GM21737 (cell line): ENCODE results near the gene PRKAR2B.

Experiments used
- ATAC-seq: cut with Tn5 transposase; IDR thresholded peaks from one replicate; pipeline ENCODE4 v1.9.1; 2021; ENCODE audit warnings: mild to moderate bottlenecking, moderate library complexity; ENCODE audit not compliant: unreplicated experiment

The PRKAR2B gene

DNA sequence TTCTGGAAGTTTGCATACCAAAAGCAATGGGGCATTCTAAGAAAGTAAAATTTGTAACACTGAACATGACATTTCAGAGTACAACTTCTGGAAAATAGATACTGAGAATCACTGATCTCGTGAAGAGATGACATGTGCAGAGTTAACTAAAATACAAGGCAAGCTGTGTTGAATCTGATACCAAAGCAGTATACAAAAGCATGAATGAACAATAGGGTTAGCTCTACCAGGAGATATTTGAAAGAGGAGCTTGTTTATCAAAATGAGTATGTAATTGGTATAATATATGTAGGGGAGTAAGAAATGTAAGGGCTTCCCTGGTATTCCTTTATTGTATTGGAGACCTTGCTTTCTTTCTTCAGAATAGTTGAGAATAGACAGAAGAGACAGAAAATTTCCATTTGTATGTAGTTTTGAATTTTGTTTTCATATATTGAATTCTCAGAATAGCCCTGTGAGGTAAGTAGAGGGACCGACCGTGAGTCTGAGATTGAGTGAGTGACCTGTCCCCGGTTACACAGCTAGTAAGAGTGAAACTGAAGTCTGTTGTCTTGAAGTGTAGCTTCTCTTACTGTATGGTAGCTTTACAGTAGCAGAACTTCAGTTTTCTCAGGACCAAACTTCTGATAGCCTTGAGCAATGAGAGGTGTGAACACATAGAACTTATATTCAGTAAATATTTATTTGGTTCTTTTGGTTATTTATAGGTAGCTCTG is 129.3 kb downstream of the PRKAR2B start:
- ATAC-seq = peak; percentile 47

DNA sequence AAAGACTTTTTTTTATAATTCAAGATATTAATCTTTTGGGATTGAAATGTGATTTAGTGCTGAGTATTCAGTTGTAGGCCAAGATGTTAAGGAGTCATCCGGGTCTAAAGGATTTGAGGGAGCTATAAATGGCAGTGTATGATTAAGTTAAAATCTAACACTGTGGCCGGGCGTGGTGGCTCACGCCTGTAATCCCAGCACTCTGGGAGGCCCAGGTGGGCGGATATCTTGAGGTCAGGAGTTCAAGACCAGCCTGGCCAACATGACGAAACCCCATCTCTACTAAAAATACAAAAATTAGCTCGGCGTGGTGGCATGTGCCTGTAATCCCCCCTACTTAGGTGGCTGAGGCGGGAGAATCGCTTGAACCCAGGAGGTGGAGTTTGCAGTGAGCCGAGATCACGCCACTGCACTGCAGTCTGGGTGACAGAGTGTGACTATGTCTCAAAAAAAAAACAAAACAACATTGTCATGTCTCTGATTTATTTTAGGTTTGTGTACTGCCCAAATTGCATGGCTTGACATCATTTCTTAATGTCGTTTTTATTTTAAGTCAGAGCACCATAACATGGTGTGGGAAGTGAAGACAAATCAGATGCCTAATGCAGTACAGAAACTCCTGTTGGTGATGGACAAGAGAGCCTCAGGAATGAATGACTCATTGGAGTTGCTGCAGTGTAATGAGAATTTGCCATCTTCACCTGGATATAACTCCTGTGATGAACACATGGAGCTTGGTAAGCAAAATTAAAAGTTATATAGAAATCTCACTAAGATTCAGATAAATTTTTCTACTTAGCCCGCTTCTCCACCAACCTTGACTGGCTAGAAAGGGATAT is 135.0 kb downstream of the PRKAR2B start:
- no peak for ATAC-seq

DNA sequence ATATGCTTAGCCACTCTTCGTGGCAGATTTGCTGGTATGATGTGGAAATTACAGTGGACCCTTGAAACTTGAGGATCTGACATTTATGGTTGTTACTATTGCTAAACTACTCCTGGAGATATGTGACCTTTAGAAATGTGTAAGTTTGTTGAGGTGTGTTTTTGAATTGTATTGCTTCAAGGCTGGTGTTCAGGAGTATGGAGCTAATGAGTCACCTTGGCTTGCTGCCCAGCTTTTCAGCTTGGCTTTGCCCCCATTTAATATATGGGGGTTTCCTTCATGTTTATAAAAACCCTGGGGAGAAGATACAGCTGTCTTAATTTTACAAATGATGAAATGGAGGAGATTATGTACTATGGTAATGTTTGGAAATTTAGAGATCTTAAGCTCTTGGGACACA is 135.9 kb downstream of the PRKAR2B start:
- no peak for ATAC-seq

DNA sequence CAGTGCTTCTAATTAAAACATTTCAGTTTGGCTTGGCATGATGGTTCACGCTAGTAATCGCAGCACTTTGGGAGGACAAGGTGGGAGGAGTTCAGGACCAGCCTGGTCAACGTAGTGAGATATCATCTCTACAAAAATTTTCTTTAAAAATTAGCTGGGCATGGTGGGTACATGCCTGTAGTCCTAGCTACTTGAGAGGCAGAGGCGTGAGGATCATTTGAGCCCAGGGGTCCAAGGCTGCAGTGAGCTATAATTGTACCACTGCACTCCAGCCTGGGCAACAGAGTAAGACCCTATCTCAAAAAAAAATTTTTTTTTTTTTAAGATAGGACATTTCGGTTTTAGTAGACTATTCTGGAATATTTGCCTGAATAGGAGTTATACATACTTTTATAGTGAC is 136.7 kb downstream of the PRKAR2B start:
- ATAC-seq = no peak

DNA sequence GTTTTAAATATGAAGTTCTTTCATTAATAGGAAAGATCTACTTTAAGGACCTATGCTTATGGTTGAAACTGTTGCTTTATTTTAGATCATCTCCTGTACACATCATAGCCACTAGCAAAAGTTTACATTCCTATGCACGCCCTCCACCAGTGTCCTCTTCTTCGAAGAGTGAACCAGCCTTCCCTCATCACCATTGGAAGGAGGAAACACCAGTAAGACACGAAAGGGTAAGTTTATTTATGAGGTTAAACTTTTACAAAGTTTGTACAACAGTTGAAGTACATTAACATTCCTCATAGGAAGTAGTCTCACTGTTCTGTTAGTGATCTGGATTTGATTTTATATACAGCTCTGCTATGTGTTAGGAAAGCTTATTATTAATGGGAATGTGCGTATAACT is 141.2 kb downstream of the PRKAR2B start:
- ATAC-seq = no peak

- ATAC-seq = no peak
Measured at GRCh38 chr7:107186240-107186639, 141.7 kb downstream of the PRKAR2B start.

DNA sequence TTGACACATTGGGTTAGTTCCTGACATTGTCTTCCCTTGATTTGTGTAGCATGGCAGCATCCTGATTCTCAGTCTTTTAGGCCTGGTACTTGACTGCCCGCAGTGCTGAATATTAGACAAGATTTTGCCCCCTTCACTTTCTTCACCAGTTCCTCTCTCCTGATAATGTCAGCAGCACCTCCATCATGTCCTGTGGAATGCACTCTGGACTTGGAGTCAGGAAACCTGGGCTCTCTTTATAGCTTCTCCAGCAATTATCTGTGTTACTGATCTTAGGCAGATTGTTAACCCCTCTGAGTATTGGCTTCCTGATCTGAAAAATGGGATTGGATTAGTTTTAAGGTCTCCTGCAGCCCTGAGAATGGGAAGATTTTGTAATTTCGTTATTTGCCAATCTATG is 143.3 kb downstream of the PRKAR2B start:
- no peak for ATAC-seq

DNA sequence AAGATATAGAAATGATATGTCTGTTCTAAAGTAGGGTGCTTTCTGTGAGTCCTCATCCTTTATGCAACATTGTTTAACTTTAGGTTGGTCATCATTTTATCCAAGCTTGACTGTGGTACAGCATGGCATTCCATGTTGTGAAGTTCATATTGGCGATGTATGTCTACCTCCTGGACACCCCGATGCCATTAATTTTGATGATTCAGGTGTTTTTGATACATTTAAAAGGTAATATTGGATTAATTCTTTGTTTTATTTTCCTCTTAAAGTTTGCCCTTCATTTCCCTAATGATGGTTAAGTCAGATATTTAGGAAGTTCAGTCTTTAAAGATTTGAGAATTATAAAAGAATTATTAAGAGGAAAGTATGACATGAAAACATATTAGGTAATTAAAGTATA is 145.6 kb downstream of the PRKAR2B start:
- no peak for ATAC-seq

- ATAC-seq = no peak
Measured at GRCh38 chr7:107194052-107194451, 149.5 kb downstream of the PRKAR2B start.

DNA sequence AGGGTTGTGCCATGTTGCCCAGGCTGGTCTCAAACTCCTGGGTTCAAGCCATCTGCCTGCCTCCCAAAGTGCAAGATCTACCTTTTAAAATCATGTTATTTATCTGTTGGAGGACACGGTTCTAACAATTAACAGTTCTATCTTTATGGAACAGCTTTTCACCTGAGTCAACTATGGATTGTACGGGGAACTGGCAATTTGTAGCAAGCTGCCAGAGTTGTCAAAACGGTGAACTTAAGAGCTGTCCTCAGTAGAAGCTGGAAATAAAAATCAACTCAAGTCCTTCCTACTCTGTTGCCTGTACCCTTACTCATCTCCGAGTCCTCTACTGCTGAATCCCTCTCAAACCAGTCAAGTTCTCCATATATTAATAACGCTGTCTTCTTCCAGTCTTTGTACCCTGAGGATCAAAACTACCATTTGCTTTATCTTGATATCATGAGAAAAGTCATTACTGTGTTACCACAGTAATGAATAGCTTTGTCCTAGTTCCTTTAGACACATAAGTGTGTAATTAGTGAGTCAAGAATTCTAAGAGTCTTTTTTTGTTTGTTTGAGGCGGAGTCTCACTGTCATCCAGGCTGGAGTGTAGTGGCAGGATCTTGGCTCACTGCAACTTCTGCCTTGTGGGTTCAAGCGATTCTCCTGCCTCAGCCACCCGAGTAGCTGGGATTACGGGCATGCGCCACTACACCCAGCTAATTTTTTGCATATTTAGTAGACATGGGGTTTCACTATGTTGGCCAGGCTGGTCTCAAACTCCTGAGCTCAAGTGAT is 152.5 kb downstream of the PRKAR2B start:
- ATAC-seq = no peak

- no peak for ATAC-seq
Measured at GRCh38 chr7:107201795-107202450, 157.4 kb downstream of the PRKAR2B start.

DNA sequence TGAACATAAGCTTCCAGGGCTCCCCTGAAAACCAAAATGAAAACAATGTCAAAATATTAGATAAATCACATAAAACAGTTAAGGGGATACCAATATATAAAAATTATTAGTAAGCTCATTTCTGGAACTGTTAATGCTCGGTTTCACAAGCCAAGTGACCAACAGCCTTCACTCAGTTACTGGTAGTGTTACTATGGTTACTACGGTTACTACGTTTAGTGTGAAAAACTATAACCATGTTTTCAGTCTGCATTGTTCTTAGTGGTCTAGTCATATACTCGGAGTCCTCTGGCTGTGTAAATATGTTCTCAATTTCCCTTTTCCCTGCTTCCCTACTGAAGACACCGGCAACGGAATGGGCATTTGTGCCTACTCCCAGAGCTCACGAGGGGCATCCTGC is 159.1 kb downstream of the PRKAR2B start:
- no peak for ATAC-seq

DNA sequence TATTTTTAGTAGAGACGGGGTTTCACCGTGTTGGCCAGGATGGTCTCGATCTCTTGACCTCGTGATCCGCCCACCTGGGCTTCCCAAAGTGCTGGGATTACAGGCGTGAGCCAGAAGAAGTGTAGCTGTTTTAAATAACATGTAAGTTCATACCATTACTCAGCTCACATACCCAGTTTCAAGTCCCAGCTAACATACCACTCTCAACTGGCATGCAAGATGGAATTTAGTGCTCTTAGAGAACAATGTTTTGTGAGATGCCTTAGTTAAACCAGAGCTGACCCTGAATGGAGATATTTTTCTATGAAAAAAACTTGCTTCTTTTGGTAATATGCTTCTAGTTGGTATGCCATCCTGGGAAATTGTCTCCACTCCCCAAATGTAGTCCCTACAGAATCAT is 161.6 kb downstream of the PRKAR2B start:
- ATAC-seq = no peak

DNA sequence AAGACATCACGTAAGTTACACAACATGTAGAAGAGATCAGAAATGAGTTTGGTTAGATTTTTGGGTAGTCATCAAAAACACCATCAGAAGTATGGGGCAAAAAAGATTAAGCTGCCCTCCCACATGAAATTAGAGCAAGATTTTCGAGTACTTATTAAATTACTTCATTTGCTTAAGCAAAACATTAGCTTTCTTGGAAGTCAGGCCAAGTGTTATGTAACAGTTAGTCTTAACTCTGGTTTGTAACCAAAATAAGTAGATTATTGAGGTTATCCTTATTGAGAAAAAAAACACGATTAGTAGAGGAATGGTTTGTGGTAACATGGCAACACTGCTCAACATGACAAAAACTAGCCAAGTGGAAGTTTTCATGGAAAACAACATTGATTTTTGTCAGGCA is 162.2 kb downstream of the PRKAR2B start:
- ATAC-seq = no peak

DNA sequence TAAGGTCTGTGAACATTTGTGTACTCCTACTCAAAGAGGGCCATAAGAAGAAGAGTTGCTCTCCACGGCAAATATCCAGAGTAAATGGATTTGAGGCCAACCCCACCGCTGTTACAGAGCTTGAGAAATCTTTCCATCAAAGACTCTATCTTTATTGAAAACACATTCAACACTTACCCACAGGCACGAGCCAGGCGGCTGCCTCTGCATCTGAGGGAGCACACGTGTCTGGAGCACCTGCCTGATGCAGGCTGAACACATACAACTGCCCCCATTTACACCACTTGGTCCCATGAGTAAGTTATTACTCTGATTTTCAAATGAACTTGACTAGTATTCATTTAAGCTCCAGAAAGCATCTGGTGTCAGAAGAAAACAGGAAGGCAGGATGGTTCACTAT is 163.0 kb downstream of the PRKAR2B start:
- ATAC-seq = no peak

DNA sequence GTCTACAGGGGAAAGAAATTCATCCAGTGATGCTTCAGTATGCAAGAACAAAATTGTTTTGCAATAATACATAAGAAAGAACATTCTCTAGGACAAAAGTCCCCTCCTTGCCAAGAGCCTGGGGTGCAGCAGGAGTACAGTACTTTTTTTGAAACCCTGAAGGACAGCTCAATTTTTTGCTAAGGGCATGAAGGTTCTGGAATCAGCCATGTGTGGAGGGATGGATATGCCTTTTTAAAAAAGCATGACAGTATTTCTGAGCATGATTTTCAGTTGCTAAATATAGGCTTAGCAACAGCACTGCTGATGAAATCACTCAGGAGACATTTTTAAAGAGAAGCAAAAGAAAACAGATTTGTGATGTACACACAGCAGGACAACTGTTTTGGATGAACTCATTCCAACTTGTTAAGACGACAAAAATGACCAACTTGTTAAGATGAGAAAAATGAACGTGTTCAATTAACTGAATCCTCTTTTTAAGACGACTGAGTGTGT is 163.6 kb downstream of the PRKAR2B start:
- ATAC-seq = no peak

DNA sequence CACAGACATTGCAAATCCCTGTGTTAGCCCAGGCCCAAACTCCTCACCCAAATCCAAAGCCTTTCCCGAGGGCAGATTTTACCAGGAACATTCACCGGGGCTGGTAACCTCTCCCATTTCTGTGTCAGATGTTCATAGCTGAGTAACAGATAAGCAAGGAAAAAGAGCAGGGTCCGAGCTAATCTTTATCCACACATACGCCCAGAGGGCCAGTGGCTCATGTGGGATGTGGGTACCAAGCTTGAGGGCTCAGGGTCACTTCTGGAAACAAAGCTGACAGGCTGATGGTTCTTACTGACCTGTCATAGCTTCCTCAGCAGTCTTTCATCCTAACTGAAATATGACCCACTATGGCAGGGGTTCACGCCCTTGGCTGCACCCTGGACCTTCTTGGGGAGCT is 164.1 kb downstream of the PRKAR2B start:
- no peak for ATAC-seq

DNA sequence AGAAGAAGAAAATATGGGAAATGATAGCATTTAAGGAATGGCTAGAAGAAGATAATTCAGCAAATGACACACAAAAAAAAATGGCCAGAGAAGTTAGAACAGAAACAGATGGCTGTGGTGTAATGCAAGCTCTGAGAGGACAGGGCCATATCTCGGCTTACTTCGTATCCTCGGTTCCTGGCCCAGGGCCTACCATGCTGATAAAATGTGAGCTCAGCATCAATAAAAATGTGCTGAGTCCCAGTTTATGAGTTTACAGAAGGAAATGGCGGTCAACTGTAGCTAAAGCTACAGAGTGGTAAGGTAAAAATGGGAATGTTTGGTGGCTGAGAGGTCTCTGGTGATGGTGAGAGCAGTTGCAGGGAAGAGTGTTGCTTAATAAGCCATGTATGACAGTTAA is 165.1 kb downstream of the PRKAR2B start:
- no peak for ATAC-seq

GRCh38 chr7:107210400-107210799 is 165.9 kb downstream of the PRKAR2B start:
- no peak for ATAC-seq
